Ascending aorta (tissue), 2 donors: ENCODE measurements around the gene ATXN1. TPM values are rescaled to one million over a fixed set of nuclear protein-coding genes. Genes with fewer than 3 reads are reported as not detected.
"Not testable (repeated sequence)": the region's sequence is repeated elsewhere in the genome, so short reads cannot be mapped to it uniquely, and the experiment has no call there.

Source experiments
- DNase-seq, 2 donors: peaks; one replicate each; pipeline ENCODE4 v3.0.0-alpha.2; 2019; ENCODE audit warnings: low spot score in 2 of 2
- H3K27ac ChIP-seq, 2 donors: fragments of 200-600 bp; sonication (generic); one replicate each; pipeline ENCODE4 v1.5.1; 2016 to 2017; ENCODE audit warnings: mild to moderate bottlenecking in 1 of 2
- H3K27me3 ChIP-seq: fragments of 200-600 bp; sonication (generic); one replicate; pipeline ENCODE4 v1.5.1; 2017
- H3K36me3 ChIP-seq, 2 donors: fragments of 200-600 bp; sonication (generic); one replicate each; pipeline ENCODE4 v1.5.1; 2016
- H3K4me1 ChIP-seq, 2 donors: fragments of 200-600 bp; sonication (generic); one replicate each; pipeline ENCODE4 v1.5.1; 2016 to 2017; ENCODE audit warnings: mild to moderate bottlenecking in 1 of 2
- H3K4me3 ChIP-seq, 2 donors: fragments of 200-600 bp; sonication (generic); one replicate each; pipeline ENCODE4 v1.5.1; 2016 to 2017; ENCODE audit warnings: mild to moderate bottlenecking in 1 of 2
- H3K9me3 ChIP-seq, 2 donors: fragments of 200-600 bp; sonication (generic); one replicate each; pipeline ENCODE4 v1.5.1; 2016
- CTCF ChIP-seq, 3 experiments: fragments of 200-600 bp in 2 of 3; fragments of 450-650 bp in 1 of 3; sonication (generic) in 2 of 3; IDR thresholded peaks; one replicate each; pipeline ENCODE4 v1.5.1; 2016 to 2019; ENCODE audit warnings: antibody characterized with exemption in 3 of 3, mild to moderate bottlenecking in 1 of 3, moderate library complexity in 1 of 3
- intact Hi-C: fragments of 100-400 bp; cut with DNase I; formaldehyde crosslinking; loops from one replicate; pipeline ENCODE4 v1.15.1; 2023
- total RNA-seq: library from RNA; depleted of rRNA; stranded (reverse); fragments of >200 nt; gene quantifications from one replicate; pipeline ENCODE4 v1.1.0, GENCODE V29; 2016

The ATXN1 gene
- total RNA-seq, 1 donor from 2014 or later = 68.3 TPM

- intact Hi-C loops = no loop called here
- Histone ChIP-seq H3K4me3 (no peak overlapping the region), H3K36me3 (no peaks in the 10 kb centered on the region), H3K27ac (no peak overlapping the region), H3K4me1 (no peaks in the 10 kb centered on the region), H3K27me3 (no peaks in the 10 kb centered on the region), H3K9me3 (no peaks in the 10 kb centered on the region)
- TF ChIP-seq CTCF (IDR thresholded peaks at IDR 0.05) = no peak
- DNase-seq = no peak
Measured at GRCh38 chr6:16787128-16787682, 25.9 kb upstream of the ATXN1 start.

GRCh38 chr6:16785496-16785895 lies 24.2 kb upstream of the ATXN1 start:
- no peaks in the 10 kb centered on the region for H3K36me3 ChIP-seq
- no peak for DNase-seq
- intact Hi-C loops = no loop called here
- no peaks in the 10 kb centered on the region for H3K4me1 ChIP-seq
- H3K27ac ChIP-seq = no peak overlapping the region
- H3K4me3 ChIP-seq = no peak overlapping the region
- no peak for TF ChIP-seq CTCF (IDR thresholded peaks at IDR 0.05)
- H3K9me3 ChIP-seq = no peaks in the 10 kb centered on the region
- H3K27me3 ChIP-seq = no peaks in the 10 kb centered on the region

GRCh38 chr6:16784957-16785356 lies 23.7 kb upstream of the ATXN1 start:
- H3K36me3 ChIP-seq, H3K4me3 ChIP-seq, H3K27ac ChIP-seq, H3K27me3 ChIP-seq, intact Hi-C loops, DNase-seq, H3K9me3 ChIP-seq, H3K4me1 ChIP-seq: not testable (repeated sequence)

GRCh38 chr6:16783952-16784565 lies 22.8 kb upstream of the ATXN1 start:
- intact Hi-C loops = no loop called here
- Histone ChIP-seq H3K27me3 (no peaks in the 10 kb centered on the region), H3K27ac (no peak overlapping the region), H3K36me3 (no peaks in the 10 kb centered on the region), H3K9me3 (no peaks in the 10 kb centered on the region), H3K4me3 (no peak overlapping the region), H3K4me1 (no peaks in the 10 kb centered on the region)
- no peak for DNase-seq
- no peak for TF ChIP-seq CTCF (IDR thresholded peaks at IDR 0.05)

- no peak for TF ChIP-seq CTCF (IDR thresholded peaks at IDR 0.05)
- H3K27ac ChIP-seq = no peak overlapping the region
Measured at GRCh38 chr6:16783509-16783908, 22.2 kb upstream of the ATXN1 start.

GRCh38 chr6:16782278-16782677 lies 21.0 kb upstream of the ATXN1 start:
- no peaks in the 10 kb centered on the region for H3K36me3 ChIP-seq
- H3K4me3 ChIP-seq = no peak overlapping the region
- H3K9me3 ChIP-seq = no peaks in the 10 kb centered on the region
- intact Hi-C loops = no loop called here
- TF ChIP-seq CTCF (IDR thresholded peaks at IDR 0.05) = no peak
- H3K4me1 ChIP-seq = no peaks in the 10 kb centered on the region
- DNase-seq = no peak
- no peak overlapping the region for H3K27ac ChIP-seq
- no peaks in the 10 kb centered on the region for H3K27me3 ChIP-seq

More at GRCh38 chr6:16783509-16783908, 22.2 kb upstream of the ATXN1 start:
- Histone ChIP-seq H3K4me1 (no peaks in the 10 kb centered on the region), H3K27me3 (no peaks in the 10 kb centered on the region), H3K4me3 (no peak overlapping the region), H3K9me3 (no peaks in the 10 kb centered on the region), H3K36me3 (no peaks in the 10 kb centered on the region)
- no peak for DNase-seq
- intact Hi-C loops = no loop called here
